ENCODE measurements around the gene LIM2. TPM values are rescaled to one million over a fixed set of nuclear protein-coding genes. Genes with fewer than 3 reads are reported as not detected.
A peak's percentile ranks its signal among the peaks of the same experiment; 100 is the strongest.
"Not testable (repeated sequence)": the region's sequence is repeated elsewhere in the genome, so short reads cannot be mapped to it uniquely, and the experiment has no call there.

LIM2 gene
- total RNA-seq, 4 donors from 2014 or later: not detected

DNA sequence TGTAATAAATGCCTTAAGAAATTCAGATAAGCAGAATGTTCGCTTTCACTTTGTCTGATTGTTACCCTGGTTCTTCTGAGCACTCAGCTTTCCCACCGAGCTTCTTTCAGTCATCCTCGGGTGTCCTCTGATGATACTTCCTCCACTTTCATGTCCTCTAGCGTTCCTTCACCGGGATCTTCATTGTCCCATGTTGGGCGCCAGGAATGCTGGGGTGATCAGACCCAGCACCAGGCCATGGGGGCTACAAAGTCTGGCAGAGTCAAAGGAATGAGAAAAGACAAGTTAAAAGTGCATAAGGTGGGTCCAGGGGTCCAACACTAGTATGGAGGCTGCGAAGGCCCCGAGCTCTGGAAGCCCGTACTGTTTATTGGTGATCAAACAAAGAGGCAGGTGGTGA, 14.3 kb upstream of the LIM2 start:
- intact Hi-C loops (cut with DNase I; ENCODE audit: low total_unique reads): no loop called here
- TF ChIP-seq, protein P1, sequence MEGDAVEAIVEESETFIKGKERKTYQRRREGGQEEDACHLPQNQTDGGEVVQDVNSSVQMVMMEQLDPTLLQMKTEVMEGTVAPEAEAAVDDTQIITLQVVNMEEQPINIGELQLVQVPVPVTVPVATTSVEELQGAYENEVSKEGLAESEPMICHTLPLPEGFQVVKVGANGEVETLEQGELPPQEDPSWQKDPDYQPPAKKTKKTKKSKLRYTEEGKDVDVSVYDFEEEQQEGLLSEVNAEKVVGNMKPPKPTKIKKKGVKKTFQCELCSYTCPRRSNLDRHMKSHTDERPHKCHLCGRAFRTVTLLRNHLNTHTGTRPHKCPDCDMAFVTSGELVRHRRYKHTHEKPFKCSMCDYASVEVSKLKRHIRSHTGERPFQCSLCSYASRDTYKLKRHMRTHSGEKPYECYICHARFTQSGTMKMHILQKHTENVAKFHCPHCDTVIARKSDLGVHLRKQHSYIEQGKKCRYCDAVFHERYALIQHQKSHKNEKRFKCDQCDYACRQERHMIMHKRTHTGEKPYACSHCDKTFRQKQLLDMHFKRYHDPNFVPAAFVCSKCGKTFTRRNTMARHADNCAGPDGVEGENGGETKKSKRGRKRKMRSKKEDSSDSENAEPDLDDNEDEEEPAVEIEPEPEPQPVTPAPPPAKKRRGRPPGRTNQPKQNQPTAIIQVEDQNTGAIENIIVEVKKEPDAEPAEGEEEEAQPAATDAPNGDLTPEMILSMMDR (IDR thresholded peaks at IDR 0.05): no peak
- Histone ChIP-seq H3K27me3 (no peaks in the 10 kb centered on the region), H3K4me3 (no peak overlapping the region), H3K9me3 (no peaks in the 10 kb centered on the region), H3K27ac (no peak overlapping the region), H3K36me3 (no peaks in the 10 kb centered on the region), H3K4me1 (no peaks in the 10 kb centered on the region)
- no peak for DNase-seq

DNA sequence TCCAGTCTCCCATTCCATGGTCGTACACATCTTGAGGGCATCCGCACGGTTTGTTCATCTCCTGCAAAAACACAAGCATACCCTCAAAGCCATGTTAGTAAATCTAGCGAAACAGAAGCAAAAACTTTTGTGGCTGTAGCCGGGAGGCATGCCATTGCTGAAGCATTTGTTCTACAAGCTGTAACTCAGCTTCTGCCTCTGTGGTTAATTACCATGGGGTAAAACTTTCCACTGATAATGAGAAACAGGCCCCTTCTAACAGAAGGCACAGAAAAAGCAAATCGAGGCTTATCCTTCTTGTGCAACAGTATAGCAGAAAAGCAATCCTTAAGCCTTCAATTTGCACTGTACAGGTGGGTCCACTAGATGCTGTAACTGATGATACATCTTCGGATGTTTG, 12.2 kb upstream of the LIM2 start:
- H3K9me3 ChIP-seq; DNase-seq; H3K4me1 ChIP-seq; H3K27me3 ChIP-seq; intact Hi-C loops (cut with DNase I; ENCODE audit: low total_unique reads); H3K4me3 ChIP-seq; H3K36me3 ChIP-seq; H3K27ac ChIP-seq: not testable (repeated sequence)

DNA sequence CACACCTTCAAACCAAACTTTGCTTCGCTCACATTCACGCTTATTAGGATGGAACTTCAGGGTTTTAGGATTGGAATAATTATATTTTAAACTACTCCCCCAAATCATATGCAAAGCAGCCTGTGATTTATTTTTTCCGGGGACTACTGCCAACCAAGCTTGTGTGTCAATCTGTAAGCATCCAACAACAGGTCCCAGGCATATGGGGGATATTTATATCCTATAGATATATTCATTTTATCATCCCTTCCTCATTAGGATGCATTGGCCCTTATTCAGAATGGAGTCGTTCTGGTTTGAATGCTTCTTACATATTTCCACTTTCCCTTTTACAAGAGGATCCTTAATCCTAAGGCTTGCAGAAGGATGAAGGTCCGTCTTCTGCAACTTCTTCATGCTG, 11.5 kb upstream of the LIM2 start:
- Histone ChIP-seq H3K27ac (no peak overlapping the region), H3K36me3 (no peaks in the 10 kb centered on the region), H3K4me3 (no peak overlapping the region), H3K9me3 (no peaks in the 10 kb centered on the region), H3K4me1 (no peaks in the 10 kb centered on the region), H3K27me3 (no peaks in the 10 kb centered on the region)
- intact Hi-C loops (cut with DNase I; ENCODE audit: low total_unique reads): no loop called here
- DNase-seq: no peak
- TF ChIP-seq, protein P1 (IDR thresholded peaks at IDR 0.05): no peak
- no peak for TF ChIP-seq POLR2A (IDR thresholded peaks at IDR 0.05)

DNA sequence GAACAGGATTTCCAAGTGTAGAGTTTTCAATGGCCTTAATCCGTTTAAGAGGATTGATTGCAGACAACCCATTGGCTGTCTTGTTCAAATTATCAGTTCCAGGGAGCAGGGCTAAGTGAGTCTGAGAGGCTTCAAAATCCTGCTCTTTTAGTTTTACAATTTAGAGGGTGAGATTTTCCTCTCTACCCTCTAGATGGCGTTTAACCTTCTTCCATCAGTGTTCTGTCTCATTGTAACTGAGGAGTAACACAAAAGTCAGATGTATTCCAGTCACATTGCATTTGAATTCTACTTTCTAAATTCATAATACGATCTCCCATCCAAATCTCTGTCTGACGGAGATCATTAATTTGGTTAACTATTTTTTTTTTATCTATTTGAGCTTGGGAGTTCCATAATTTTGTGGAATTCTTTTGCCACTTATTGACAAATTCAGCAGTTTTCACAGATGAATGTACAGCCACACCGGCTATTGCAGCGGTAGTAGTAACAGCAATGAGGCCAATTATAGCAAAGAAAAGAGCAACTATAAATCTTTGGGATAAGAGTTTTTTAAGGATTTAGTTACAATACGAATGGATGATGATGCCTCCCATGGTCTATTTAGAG, 10.4 kb upstream of the LIM2 start:
- intact Hi-C loops (cut with DNase I; ENCODE audit: low total_unique reads): no loop called here
- Histone ChIP-seq H3K27ac (no peak overlapping the region), H3K4me1 (no peaks in the 10 kb centered on the region)

DNA sequence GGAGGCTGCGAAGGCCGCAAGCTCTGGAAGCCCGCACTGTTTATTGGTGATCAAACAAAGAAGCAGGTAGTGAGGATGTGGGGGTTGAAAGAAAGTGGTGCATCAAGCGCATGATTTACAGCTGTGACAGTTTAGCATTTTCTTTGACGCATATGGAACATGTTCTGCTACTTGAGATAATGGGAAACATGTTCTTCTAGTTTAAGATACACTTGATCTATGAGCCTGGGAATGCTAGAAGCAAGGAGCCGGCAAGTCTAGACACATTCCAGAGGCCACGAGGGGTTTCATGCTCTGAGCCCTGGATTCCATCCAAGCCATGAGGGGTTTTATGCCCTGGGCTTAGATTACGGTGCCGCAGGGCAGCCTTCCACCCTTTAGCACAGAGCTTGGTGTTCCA, 9.7 kb upstream of the LIM2 start:
- H3K36me3 ChIP-seq; H3K4me3 ChIP-seq; H3K9me3 ChIP-seq; H3K4me1 ChIP-seq; H3K27me3 ChIP-seq; H3K27ac ChIP-seq; DNase-seq; intact Hi-C loops (cut with DNase I; ENCODE audit: low total_unique reads): not testable (repeated sequence)

More for the DNA sequence above, 10.4 kb upstream of the LIM2 start:
- Histone ChIP-seq H3K36me3 (no peaks in the 10 kb centered on the region), H3K4me3 (no peak overlapping the region), H3K27me3 (no peaks in the 10 kb centered on the region), H3K9me3 (no peaks in the 10 kb centered on the region)
- DNase-seq: no peak
- TF ChIP-seq POLR2A (IDR thresholded peaks at IDR 0.05): no peak
- TF ChIP-seq, protein P1 (IDR thresholded peaks at IDR 0.05): peak; percentile 21 to 45 (median 24)

DNA sequence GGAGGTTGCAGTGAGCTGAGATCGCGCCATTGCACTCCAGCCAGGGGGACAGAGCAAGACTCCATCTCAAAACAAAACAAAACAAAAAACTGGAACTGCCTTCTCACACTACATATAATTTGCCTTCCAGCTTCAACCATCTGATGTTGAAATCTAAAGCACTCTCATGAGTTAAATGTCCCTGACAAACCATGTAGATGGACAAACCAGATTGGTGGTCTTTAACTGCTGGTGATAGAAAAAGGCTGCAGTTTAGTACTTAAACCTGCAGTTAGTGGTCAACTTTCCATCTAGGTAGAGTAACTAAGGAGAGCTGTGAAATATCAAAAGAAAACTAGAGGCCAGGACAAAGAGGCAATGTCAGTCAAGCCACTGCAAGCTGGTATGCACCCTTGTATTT, 8.4 kb upstream of the LIM2 start:
- DNase-seq: no peak
- H3K9me3 ChIP-seq: no peaks in the 10 kb centered on the region
- no peak overlapping the region for H3K27ac ChIP-seq
- H3K36me3 ChIP-seq: no peaks in the 10 kb centered on the region
- no peaks in the 10 kb centered on the region for H3K27me3 ChIP-seq
- H3K4me3 ChIP-seq: no peak overlapping the region
- no peaks in the 10 kb centered on the region for H3K4me1 ChIP-seq
- intact Hi-C loops (cut with DNase I; ENCODE audit: low total_unique reads): no loop called here
- TF ChIP-seq, protein P1 (IDR thresholded peaks at IDR 0.05): no peak
- no peak for TF ChIP-seq POLR2A (IDR thresholded peaks at IDR 0.05)

Measured in uterus (tissue), 4 donors.